Liver (tissue), 2 donors: ENCODE measurements around the gene MLLT10.

Experiments
- CTCF ChIP-seq: fragments of 150-350 bp; IDR thresholded peaks from 2 replicates; pipeline ENCODE4 v1.5.1; 2017; ENCODE audit warnings: improper control_type of control experiment, low read depth, low read length; ENCODE audit not compliant: missing input control
- YY1 ChIP-seq: IDR thresholded peaks from 2 replicates; pipeline ENCODE4 v1.6.1; 2016; ENCODE audit warnings: antibody characterized with exemption, mild to moderate bottlenecking
- donor health status: healthy.

GRCh38 chr10:21702633-21703111 is 168.6 kb downstream of the MLLT10 start:
- TF ChIP-seq CTCF (no peak), YY1 (no peak)
